Kasumi-1 (cell line): ENCODE results near the gene EPS8L2.
"Not testable (repeated sequence)": the region's sequence is repeated elsewhere in the genome, so short reads cannot be mapped to it uniquely, and the experiment has no call there.

Source experiments
- DNase-seq, 2 experiments: peaks; one replicate each; lab custom pipeline; 2025; lab: John Stamatoyannopoulos, UW

The EPS8L2 gene

DNA sequence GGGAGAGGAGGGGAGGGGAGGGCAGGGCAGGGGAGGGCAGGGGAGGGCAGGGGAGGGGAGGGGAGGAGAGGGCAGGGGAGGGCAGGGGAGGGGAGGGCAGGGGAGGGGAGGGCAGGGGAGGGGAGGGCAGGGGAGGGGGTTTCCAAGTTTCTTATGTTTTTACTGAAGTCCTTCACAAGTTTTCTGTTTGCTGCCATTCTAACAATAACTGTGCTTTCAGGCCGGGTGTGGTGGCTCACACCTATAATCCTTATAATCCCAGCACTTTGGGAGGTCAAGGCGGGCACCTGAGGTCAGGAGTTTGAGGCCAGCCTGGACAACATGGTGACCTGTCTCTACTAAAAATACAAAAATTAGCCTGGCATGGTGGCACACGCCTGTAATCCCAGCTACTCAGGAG, 15.8 kb upstream of the EPS8L2 start:
- DNase-seq, result not testable (repeated sequence)

DNA sequence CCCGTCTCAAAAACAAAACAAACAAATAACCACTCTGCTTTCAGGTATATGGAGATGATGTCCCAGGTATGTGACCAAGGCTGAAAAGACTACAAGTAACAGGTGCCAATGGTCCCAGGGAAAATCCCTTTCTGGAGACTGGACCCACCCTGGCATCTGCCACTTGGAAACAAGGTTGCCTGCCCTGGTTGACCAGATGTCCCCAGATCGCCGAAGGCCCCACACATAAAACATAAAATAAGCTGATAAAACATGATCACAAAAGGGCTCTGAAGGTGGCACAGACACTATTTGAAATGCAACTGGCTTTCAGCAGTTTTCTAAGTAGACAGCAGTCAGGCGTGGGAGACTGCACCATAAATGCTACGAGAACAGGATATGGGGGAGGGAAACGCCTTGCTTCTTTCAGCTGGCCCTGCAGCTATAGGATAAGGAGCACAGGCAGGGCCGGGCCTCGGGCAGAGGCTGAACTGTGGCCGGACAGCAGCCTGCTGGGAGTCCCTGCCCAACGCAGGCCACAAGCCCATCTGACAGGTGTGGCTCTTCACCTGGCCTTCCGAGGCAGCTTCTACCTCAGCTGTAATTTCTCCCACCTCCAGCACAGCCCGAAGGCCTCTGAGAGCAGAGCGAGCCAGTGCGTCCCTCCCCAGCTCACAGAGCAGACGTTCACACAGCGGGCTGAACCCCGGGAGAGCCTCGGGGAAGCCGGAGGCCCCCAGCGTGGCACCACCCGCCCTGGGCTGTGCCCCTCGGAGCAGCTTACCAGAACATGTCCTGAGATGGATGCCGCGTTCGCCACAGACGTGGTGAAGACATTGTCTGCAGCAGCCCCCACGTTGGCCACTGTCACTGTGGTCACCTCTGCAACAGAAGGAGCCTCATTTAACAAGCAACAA, 15.0 kb upstream of the EPS8L2 start:
- DNase-seq, result peak; percentile 50 to 75

DNA sequence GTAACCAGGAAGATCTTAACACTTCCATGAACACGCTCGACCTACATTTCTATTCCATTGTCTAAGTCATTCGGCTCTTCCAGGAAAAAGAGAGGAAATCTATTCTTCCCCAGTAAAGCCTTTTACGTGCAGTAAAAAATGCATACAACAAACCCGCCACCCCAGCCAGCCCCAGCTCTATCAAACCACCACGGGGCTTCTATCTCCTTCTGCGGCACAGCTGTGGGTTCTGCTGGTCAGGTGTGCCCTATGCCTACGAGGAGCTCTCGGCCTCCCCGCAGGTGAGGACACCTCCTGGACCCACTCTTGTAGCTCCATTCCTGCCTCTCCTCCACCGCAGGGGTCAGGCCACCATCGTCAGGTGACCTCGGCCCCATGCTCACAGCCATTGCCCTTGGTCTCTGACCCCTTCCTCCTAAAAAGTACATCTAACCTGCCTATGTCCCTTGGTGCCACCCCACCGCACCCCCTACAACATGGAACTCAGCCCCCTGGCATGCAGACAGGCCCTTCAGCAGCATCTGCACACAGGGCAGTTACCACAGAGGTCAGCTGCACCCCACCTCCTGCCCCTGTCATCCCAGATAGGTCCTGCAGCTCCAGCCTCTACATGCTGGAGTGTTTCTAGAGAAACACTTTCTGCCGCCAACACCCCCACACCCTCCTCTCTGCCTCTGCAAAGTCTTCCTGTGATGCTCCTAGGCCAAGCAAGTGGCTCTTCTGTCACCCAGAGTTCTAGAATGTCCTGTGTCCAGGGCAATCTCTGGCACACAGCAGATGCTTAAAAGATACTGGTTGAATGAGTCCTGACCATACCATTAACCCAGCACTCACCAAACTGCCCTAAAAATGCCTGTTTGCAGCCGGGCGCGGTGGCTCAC, 14.1 kb upstream of the EPS8L2 start:
- no peak for DNase-seq

DNA sequence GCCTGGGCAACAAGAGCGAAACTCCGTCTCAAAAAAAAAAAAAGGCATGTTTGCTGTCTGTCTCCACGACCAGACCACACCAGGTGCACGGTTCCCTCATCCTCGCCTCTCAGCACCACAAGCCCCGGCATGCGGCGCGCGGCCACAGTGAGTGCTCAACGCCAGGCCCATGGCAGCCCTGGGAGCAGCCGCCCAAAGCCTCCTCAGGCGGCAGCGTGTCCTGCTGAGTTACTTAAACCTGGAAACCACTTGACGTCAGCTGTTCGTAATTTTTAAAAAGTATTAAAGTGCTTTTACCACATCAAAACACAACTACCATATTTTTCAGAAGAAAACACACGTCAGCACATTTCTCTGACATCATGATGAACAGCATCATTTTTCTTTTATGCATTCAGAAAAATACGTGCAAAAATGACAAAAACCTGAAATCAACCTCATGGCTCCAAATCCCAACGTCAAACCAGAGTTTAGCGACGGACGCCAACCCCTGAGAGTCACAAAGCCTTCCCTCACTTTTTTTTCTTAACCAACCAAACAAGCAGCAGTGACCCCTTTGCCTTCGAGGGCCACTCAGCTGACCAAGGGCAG, 13.1 kb upstream of the EPS8L2 start:
- DNase-seq, result no peak

DNA sequence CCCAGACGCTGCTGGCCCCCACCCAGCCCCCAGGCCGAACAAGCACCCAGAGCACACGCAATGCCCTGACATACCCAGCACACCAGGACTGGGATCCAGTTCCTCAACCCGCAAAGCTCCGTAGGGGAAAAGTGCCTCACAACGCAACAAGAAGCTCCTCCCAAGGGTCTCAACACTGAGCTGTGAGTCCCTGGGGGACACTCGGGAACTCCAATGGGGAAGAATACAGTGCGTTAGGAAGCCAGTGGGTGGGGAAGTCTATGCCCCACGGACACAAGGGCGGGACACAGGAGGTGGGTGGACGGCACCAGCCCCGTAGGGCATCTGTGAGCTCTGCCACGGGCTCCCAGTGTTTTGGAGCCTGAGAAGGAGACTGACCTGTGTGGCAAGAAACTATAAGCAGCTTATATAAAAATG, 12.6 kb upstream of the EPS8L2 start:
- peak; percentile 34 to 41 for DNase-seq

DNA sequence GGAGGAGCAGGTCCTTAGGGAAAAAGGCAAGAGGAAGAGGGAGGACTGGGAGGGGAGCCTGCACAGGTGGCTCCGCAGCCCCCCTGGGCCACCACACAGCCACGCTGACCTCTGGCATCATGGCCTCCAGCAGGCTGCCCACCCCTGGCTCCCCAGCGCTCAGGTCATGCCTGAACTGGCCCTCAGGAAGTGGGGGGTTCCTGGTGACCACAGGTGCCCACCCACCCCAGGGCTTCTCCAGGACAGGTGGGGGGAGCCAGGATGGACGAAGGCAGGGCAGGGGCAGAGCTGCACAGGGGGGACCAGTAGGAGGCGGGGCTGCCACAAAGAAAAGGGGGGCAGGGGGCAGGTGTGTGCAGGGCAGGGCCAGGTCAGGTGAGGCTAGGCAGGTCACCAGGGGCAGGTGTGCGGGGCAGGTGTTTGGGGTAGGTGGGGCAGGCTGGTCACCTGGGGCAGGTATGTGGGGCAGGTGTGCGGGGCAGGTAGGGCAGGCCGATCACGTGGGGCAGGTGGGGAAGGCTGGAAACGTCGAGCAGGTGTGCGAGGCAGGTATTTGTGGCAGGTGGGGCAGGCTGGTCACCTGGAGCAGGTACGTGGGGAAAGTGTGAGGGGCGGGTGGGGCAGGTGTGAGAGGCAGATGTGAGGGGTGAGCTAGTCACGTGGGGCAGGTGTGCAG, 12.0 kb upstream of the EPS8L2 start:
- DNase-seq, result no peak

DNA sequence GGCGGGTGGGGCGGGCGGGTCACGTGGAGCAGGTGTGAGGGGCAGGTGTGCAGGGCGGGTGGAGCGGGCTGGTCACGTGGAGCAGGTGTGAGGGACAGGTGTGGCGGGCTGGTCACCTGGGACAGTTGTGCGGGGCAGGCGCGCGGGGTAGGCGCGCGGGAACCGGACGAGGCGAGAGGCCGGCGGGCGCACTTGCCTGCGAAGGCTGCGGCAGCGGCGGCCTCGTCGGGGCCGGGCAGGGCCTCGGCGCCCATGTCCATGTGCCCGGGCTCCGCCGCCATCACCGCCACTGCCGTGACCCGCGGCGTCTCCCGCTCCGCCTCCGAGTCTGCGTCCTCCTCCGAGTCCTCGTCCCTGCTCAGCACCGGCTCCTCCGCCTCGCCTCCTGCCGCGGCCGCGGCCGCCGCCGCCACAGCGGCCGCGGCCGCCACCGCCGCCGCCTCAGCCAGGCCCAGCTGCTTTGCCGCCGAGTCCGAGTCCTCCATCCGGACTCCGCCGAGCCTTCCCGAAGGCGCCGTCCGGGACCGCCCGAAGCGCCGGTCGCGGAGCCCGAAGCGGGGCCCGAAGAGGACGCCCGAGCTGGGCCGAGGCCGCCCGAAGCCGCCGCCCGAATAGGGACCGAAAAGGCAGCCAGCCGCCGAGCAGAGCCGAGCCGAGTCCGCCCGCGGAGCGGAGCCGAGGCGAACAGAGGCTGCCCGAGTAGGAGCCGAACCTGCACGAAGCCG, 11.3 kb upstream of the EPS8L2 start, which contains the start of gene DEAF1:
DEAF1 (minus strand) TSS at position 660 of the 725 bp plus-strand sequence; CDS start at position 485, 175 bp downstream.
- DNase-seq, result peak; percentile 99

DNA sequence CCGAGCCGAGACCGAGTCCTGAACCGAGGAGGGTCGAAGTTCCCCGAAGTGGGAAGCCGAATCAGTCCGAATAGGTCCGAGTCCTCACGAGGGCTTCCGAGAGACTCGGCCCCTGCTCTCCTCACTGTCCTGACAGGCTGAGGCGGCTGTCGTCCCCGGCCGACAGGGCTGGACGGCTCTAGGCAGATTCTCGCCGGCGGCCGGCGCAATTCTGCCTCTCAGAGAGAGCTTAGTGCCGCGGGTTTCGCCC, 10.8 kb upstream of the EPS8L2 start:
- DNase-seq, result no peak

DNA sequence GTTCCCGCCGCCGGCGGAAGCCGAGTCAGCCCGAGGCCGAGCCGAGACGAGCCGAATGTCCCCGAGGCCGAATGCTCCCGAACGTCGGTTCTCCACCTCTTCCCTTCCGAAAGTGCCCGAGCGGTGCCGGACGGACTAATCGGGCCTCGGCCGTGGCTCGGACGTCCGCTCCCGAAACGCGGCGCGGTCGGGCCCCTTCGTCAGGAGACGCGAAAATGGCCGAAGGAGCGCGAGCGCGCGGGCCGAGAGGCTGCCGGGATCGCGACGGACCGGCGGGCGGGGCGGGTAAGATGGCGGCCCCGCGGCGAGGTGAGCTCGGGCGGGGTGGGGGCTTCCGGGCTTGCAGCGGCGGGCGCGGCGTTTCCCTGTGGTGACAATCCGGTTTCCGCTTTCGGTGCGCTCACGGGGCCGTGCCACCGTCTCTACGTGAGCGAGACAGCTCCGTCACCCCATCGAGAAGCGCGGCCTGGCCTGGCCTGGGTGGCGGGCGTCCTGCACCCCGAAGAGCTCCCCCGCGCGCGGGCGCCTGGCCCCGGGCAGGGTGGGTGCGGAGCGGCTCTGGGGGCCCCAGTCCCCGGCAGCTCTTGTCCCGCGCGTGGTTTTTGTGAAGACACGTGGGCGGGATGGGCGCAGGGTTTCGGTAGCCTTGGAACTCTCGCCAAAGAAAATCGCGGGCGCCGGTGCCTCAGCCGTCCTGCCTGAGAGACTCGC, 10.3 kb upstream of the EPS8L2 start, which contains the start of gene TMEM80:
TMEM80 (plus strand) TSS at position 279 of the 711 bp plus-strand sequence; CDS start at position 291, 12 bp downstream.
- peak; percentile 98 to 99 for DNase-seq

DNA sequence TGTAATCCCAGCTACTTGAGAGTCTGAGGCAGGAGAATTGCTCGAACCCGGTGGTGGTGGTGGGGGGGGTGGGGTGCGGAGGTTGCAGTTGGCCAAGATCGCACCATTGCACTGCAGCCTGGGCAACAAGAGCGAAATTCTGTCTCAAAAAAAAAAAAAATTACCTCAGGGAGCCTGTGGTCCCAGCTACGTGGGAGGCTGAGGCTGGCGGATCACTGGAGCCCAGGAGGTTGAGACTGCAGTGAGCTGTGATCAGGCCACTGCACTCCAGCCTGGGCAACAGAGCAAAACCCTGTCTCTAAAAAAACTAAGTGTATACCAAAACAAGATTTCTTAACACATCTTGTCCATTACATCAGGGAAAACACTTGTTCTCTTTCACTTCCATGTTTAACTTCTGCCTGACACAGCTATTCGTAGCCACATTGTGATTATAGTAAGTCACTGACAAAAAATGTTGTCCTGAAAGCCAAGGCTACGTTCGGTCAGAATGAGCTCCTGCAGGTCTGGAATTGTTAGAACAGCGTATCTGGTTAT, 9.0 kb upstream of the EPS8L2 start:
- DNase-seq, result no peak

DNA sequence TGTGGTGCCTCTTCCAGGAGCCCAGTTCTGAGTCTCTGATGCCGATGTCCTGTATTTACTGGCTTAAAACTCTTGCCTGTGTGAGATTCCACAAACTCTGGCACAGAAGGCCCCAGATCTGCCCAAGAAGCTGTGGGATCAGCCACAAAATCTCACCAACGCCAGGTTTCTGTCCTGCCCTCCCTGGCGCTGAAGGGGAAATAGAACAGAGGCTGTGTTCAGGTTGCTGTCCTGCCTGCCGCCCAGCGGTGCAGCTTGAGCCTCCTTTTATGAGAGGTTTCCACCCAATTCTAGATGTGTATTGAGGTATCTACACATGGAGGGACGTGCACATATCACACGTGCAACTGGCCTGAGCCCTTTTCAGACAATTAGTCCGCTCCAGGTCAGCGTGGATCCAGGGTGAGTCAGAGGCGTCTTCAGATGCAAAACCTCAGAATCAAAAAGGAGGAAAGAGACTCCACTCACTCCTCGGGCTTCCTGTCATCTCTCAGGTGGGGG, 8.2 kb upstream of the EPS8L2 start:
- peak; percentile 27 to 48 for DNase-seq

DNA sequence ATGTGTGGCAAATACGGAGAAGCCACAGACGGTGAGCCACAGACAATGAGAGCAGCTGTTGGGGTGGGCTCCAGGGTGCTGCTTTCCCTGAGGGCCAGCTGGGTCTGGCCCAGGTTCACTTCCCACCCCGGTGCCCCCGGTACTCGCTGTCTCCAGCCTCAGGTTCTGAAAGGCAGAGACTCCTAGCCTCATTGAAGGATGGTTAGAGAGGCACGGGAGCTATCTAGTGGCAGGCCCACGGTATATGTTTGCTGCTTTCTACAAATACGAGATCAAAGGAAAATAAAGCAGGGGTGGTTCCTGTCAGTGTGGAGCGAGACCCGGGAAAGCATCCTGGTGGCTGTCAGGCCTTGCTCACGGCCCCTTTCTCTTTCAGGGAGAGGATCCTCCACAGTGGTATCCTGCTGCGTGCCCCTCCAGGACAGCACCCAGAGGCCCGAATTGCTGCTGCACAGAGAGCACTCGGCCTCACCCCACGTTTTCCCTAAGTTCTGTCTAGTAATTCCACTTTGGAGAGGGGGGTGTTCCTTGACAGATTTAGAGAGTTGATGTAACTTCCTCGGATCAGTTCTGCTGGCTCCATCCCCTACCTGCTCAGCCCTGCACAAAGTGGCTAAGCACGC, 7.4 kb upstream of the EPS8L2 start:
- no peak for DNase-seq

DNA sequence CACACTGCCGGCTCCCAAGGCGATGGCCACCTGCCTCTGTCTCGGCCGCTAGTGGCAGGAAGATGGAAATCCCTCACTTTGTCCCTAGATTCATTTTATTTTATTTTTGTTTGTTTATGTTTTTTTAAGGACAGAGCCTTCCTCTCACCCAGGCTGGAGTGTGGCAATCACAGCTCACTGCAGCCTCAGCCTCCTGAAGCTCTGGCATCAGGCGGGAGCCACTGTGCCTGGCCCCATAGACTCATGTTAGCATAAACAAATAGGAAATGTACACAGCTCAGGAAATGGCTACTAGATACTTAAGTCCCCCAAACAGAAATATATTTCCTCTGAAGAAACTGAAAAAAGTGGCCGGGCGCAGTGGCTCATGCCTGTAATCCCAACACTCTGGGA, 6.9 kb upstream of the EPS8L2 start:
- no peak for DNase-seq

DNA sequence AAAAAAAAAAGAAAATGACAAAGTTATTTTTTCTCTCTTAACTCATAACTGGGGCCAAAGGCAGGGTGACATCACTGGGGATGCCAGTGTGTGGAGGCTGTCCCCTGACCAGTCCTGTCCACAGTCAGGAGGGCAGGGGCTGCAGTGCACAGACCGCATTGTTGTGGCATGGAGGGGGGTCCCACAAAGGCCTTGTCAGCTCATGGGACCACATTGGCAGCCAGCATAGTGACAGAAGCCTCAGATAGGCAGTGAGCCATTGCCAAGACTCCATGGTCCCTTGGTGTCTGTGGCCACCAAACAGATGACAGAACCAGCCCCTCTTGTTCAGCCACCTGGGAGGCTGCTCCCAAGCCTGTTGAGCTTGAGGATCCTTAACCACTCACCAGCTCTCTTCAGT, 6.3 kb upstream of the EPS8L2 start:
- no peak for DNase-seq

DNA sequence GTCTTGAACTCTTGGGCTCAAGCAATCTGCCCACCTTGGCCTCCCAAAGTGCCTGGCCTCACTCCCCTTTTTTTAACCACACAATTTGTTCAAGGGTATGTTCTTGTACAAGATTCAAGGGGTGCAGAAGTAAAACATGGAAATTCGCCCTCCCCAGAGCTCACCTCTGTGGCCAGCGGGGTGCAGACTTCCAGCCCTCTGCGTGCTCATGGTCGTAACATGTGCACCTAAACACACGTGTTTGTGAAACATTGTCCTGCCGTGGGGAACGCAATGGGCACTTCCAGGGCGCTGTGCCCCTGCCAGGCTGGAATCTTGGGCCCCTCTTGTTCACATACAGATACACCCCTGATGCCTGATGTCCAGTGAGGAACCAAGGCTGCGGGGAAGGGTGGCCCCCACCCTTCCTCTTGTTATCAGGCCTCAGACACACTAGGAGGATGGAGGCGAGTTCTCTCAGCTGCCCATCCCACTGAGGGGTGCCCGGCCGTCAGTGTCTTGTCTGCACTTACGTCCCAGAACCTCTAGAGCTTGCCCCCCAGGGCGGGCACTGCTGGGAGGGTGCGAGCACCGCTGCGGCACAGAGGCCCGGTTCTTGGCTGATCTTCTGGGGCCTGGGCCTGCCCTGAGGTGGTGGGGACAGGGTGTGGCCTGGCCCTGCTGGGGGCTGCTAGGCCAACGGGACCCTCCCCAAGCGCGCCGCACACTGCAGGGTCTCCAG, 4.1 kb upstream of the EPS8L2 start:
- DNase-seq, result no peak

DNA sequence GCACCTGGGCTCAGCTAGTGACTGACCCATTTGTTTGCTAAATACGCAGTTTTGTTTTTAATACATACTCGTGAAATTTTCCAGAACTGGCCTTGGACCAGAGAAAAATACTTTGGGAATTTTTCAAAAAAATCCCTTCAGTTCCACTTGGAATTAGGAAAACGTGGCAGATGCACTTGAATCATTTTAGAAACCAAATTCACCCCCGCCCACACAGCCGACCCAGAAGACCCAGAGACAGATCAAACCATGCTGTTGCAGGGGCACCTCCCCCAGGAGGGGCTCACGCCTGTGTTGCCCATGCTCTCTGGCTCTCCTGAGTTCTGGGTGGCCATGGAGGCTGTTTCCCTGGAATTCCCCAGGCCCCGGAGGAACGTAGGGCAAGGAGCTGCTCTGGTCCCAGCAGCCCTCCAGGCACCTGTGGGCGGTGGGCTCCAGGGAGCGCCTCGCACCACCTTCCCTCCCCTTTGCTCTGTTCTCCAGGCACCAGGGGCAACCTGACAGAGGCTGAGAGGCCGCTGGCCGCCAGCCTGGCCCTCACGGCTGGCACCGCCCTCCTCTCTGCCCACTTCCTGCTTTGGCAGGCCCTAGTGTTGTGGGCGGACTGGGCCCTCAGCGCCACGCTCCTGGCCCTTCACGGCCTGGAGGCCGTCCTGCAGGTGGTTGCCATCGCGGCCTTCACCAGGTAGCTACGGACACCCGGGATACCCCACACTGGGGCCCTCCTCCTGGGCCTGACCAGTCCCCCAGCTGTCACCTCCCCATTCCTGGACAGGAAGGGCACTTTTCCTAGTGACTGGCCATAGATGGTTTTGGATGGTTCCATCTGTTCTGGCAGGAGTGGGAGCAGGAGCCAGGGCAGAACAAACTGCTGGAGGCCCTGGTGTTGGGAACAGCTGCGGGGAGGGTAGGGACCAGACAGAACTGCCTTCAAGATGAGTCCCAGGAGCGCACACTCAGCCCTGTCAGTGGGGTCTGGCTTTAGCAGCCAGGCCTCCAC, 3.3 kb upstream of the EPS8L2 start:
- DNase-seq, result no peak

DNA sequence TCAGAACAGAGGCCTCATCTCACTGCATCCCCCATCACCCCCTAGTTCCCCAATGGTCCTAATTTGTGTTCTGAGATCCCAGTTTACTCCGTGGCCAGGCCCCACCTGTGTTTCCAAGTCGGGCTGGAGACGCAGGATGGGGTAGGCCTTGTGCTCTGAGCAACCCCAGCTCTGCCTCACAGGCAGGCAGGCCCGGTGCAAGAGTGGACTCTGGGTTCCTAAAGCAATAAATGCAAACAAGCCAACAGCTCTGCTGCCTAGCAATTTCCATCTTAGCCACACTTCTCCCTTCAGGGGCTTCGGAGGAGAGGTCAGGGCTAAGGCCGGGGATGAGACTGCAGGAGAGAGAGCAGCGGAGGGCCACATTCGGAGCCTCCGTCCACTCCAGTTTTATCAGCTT, 2.5 kb upstream of the EPS8L2 start:
- no peak for DNase-seq

DNA sequence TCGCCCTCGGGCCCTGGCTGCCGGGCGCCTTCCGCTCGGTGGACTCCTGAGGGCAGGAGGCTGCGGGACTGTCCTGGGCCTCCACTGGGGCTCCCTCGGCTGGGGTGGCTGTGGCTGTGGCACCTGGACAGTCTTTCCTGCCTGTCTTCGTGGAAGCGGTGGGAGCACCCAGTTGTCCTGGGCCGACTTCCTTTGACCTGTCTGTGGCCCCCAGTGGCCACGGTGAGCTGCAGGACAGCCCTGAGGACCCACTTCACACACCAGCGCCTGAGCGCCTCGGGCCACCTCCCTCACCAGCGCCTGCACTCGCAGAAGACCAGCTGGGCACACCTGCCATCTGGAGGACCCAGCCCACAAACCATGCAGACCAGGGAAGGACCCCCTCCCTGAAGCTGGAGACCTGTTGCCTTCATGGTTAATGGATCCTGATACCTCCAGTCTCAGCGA, 1.8 kb upstream of the EPS8L2 start:
- no peak for DNase-seq
